ENCODE results near the gene UNK. TPM values are rescaled to one million over a fixed set of nuclear protein-coding genes. Genes with fewer than 3 reads are reported as not detected.

Gene UNK
- total RNA-seq, 1 experiment from 2014 or later: 27.8 TPM

- ChIA-PET POLR2A (ENCODE audit: unreplicated experiment) (no interaction called here), CTCF (no interaction called here)
- Histone ChIP-seq H3K27ac (no peak overlapping the region), H3K9me3 (ENCODE audit: insufficient read depth, low read depth) (no peaks in the 10 kb centered on the region), H3K4me2 (no peak overlapping the region), H4K20me1 (ENCODE audit: insufficient read depth) (no peaks in the 10 kb centered on the region), H3K27me3 (ENCODE audit: insufficient read depth, low read depth) (no peaks in the 10 kb centered on the region), H3K9me2 (ENCODE audit: insufficient read depth) (no peaks in the 10 kb centered on the region), H3K36me3 (ENCODE audit: low read depth) (peaks cover 10% of the 10 kb centered on the region), H3K79me2 (ENCODE audit: low read depth) (no peaks in the 10 kb centered on the region), H3K4me3 (no peak overlapping the region), H3F3A (ENCODE audit: insufficient read depth, low read depth) (peaks cover 12% of the 10 kb centered on the region; the same call in 1 of the 2 replicates), H2AFZ (no peak overlapping the region), H3K4me1 (replicated peaks; ENCODE audit: insufficient read depth) (no peaks in the 10 kb centered on the region)
- no peak for TF ChIP-seq CTCF (conservative IDR thresholded peaks at IDR 0.05)
- TF ChIP-seq EZH2 (IDR thresholded peaks at IDR 0.05; ENCODE audit: low read depth): no peak
- no peak for DNase-seq
- intact Hi-C loops (cut with micrococcal nuclease; ENCODE audit: unreplicated experiment): no loop called here
- no TSS peak for BruUV-seq (replicated peaks)
These were observed 36.9 kb downstream of the UNK start for GRCh38 chr17:75821552-75821951.

GRCh38 chr17:75822119-75822799 lies 37.7 kb downstream of the UNK start:
- BruUV-seq (replicated peaks): no TSS peak
- no peak overlapping the region for H2AFZ ChIP-seq
- H3K79me2 ChIP-seq (ENCODE audit: low read depth): no peaks in the 10 kb centered on the region
- TF ChIP-seq EZH2 (IDR thresholded peaks at IDR 0.05; ENCODE audit: low read depth): no peak
- TF ChIP-seq CTCF (conservative IDR thresholded peaks at IDR 0.05): no peak
- H3K36me3 ChIP-seq (ENCODE audit: low read depth): peaks cover 10% of the 10 kb centered on the region
- H3K9me2 ChIP-seq (ENCODE audit: insufficient read depth): no peaks in the 10 kb centered on the region
- no peaks in the 10 kb centered on the region for H3K27me3 ChIP-seq (ENCODE audit: insufficient read depth, low read depth)
- H3F3A ChIP-seq (ENCODE audit: insufficient read depth, low read depth): peaks cover 19% of the 10 kb centered on the region; the same call in 1 of the 2 replicates
- H3K27ac ChIP-seq: no peak overlapping the region
- intact Hi-C loops (cut with micrococcal nuclease; ENCODE audit: unreplicated experiment): no loop called here
- no peak overlapping the region for H3K4me2 ChIP-seq
- no peaks in the 10 kb centered on the region for H3K4me1 ChIP-seq (replicated peaks; ENCODE audit: insufficient read depth)
- POLR2A ChIA-PET (ENCODE audit: unreplicated experiment): no interaction called here
- no peak for DNase-seq
- H3K9me3 ChIP-seq (ENCODE audit: insufficient read depth, low read depth): no peaks in the 10 kb centered on the region
- H4K20me1 ChIP-seq (ENCODE audit: insufficient read depth): no peaks in the 10 kb centered on the region
- CTCF ChIA-PET: interaction anchor here (0.6 kb wide), 1 partner anchor 17 kb away, joined by 3 read pairs; no protein-coding TSS in a partner anchor
- no peak overlapping the region for H3K4me3 ChIP-seq

- H3K9me2 ChIP-seq (ENCODE audit: insufficient read depth): no peaks in the 10 kb centered on the region
- CTCF ChIA-PET: interaction anchor here (0.6 kb wide), 1 partner anchor 17 kb away, joined by 3 read pairs; no protein-coding TSS in a partner anchor
These were observed 38.2 kb downstream of the UNK start for GRCh38 chr17:75822800-75823166.

More at GRCh38 chr17:75822800-75823166, 38.2 kb downstream of the UNK start:
- TF ChIP-seq CTCF (conservative IDR thresholded peaks at IDR 0.05): no peak
- no peak for TF ChIP-seq EZH2 (IDR thresholded peaks at IDR 0.05; ENCODE audit: low read depth)
- Histone ChIP-seq H3K27ac (no peak overlapping the region), H3K4me3 (no peak overlapping the region), H3K36me3 (ENCODE audit: low read depth) (peaks cover 10% of the 10 kb centered on the region), H3K9me3 (ENCODE audit: insufficient read depth, low read depth) (no peaks in the 10 kb centered on the region), H4K20me1 (ENCODE audit: insufficient read depth) (no peaks in the 10 kb centered on the region), H3K27me3 (ENCODE audit: insufficient read depth, low read depth) (no peaks in the 10 kb centered on the region), H3F3A (ENCODE audit: insufficient read depth, low read depth) (peaks cover 22% of the 10 kb centered on the region; the same call in 1 of the 2 replicates), H3K4me2 (no peak overlapping the region), H3K4me1 (replicated peaks; ENCODE audit: insufficient read depth) (no peaks in the 10 kb centered on the region), H2AFZ (no peak overlapping the region), H3K79me2 (ENCODE audit: low read depth) (no peaks in the 10 kb centered on the region)
- BruUV-seq (replicated peaks): no TSS peak
- no peak for DNase-seq
- POLR2A ChIA-PET (ENCODE audit: unreplicated experiment): no interaction called here
- intact Hi-C loops (cut with micrococcal nuclease; ENCODE audit: unreplicated experiment): no loop called here
